Lower lobe of right lung (tissue), 2 donors: Measurements from ENCODE around the gene MUC12. TPM values are rescaled to one million over a fixed set of nuclear protein-coding genes. Genes with fewer than 3 reads are reported as not detected.
"Not testable (repeated sequence)": the region's sequence is repeated elsewhere in the genome, so short reads cannot be mapped to it uniquely, and the experiment has no call there.

ENCODE experiments used
- ATAC-seq, 2 donors: fragments of 200-7000 bp; cut with Tn5 transposase; one replicate each; pipeline ENCODE4 v1.9.1; 2020 to 2022; ENCODE audit warnings: mild to moderate bottlenecking in 2 of 2, moderate library complexity in 2 of 2
- DNase-seq: peaks from one replicate; pipeline ENCODE4 v3.0.0-alpha.2; 2020
- H3K27ac ChIP-seq: fragments of 200-600 bp; one replicate; pipeline ENCODE4 v1.8.0; 2022
- H3K27me3 ChIP-seq: fragments of 200-600 bp; one replicate; pipeline ENCODE4 v1.8.0; 2022; ENCODE audit warnings: low read depth
- H3K36me3 ChIP-seq: fragments of 200-600 bp; one replicate; pipeline ENCODE4 v1.8.0; 2022; ENCODE audit warnings: mild to moderate bottlenecking
- H3K4me1 ChIP-seq: fragments of 200-600 bp; one replicate; pipeline ENCODE4 v1.8.0; 2022
- H3K4me3 ChIP-seq: fragments of 200-600 bp; one replicate; pipeline ENCODE4 v1.8.0; 2022; ENCODE audit warnings: mild to moderate bottlenecking
- H3K9me3 ChIP-seq: fragments of 200-600 bp; one replicate; pipeline ENCODE4 v1.8.0; 2022
- CTCF ChIP-seq: fragments of 200-600 bp; IDR thresholded peaks from one replicate; pipeline ENCODE4 v1.8.0; 2022; ENCODE audit warnings: antibody characterized with exemption, mild to moderate bottlenecking
- intact Hi-C: fragments of 100-400 bp; cut with DNase I; formaldehyde crosslinking; loops from one replicate; pipeline ENCODE4 v1.11.0; 2022
- total RNA-seq: library from RNA; stranded (reverse); fragmentation: NEBNext Ultra II Directional; extraction: Animal tissue kit (Norgen Biotek cat#: 25700); gene quantifications from one replicate; pipeline ENCODE4 v1.2.1, GENCODE V29; 2021
- donor health status: DM: no; HTN: yes; CAD: no; lungs with severe emphysema.

Gene MUC12
- total RNA-seq, 1 donor from 2014 or later = 1.2 TPM

- intact Hi-C loops = no loop called here
- Histone ChIP-seq H3K27me3 (peaks cover 10% of the 10 kb centered on the region), H3K27ac (no peak overlapping the region), H3K9me3 (no peaks in the 10 kb centered on the region), H3K36me3 (no peaks in the 10 kb centered on the region), H3K4me1 (no peaks in the 10 kb centered on the region), H3K4me3 (no peak overlapping the region)
- DNase-seq (no peak), ATAC-seq (no peak)
- TF ChIP-seq CTCF = no peak
These were observed 4.7 kb downstream of the MUC12 start for GRCh38 chr7:100974021-100974420.

DNA sequence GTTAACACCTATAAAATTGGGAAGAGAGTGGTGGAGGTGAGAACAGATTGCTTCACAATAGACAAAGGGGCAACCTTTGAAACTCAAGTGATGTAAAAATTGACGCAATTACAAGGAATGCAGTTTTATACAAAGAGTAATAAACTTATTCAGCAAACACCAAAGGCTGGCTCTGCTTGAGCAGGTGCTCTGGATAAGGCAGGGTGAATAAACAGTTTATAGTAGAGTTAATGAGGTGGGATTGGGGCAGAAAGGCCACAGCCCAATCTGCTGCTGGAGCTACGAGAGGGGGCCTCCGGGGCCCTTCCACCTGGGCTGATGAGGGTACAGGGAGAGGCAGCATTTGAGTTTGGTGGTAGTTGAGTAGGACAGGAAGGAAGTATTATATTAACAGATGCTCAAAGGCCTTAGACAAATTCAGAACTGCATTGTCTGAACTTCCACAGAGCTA lies 6.0 kb downstream of the MUC12 start:
- intact Hi-C loops = no loop called here
- Histone ChIP-seq H3K9me3 (no peaks in the 10 kb centered on the region), H3K27ac (no peak overlapping the region), H3K4me3 (no peak overlapping the region), H3K4me1 (no peaks in the 10 kb centered on the region), H3K36me3 (no peaks in the 10 kb centered on the region), H3K27me3 (no peaks in the 10 kb centered on the region)
- no peak for ATAC-seq
- no peak for DNase-seq
- TF ChIP-seq CTCF = no peak

DNA sequence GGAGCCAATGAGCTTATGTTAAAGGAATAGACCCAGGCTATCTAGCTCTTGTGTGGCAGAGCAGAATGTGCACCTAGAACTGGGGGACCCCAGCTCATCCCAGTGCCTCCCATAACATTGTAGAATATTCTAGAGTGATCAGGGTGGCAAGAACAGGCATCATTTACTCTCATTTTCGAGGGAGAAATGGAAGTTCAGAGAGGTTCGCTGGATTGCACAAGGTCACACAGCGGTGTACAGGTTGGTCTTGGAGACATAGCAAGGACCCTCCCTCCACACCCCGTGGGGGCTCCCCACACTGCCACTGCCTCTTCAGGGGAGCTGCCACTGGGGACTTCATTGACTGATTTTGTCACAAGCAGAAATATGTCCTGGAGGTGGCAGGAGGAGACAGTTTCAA lies 8.9 kb downstream of the MUC12 start:
- intact Hi-C loops = no loop called here
- Histone ChIP-seq H3K9me3 (no peaks in the 10 kb centered on the region), H3K27ac (no peak overlapping the region), H3K36me3 (no peaks in the 10 kb centered on the region), H3K27me3 (no peaks in the 10 kb centered on the region), H3K4me1 (no peaks in the 10 kb centered on the region), H3K4me3 (no peak overlapping the region)
- DNase-seq (no peak), ATAC-seq (no peak)
- no peak for TF ChIP-seq CTCF

- H3K36me3 ChIP-seq = no peaks in the 10 kb centered on the region
- no peak overlapping the region for H3K27ac ChIP-seq
- H3K4me3 ChIP-seq = no peak overlapping the region
- DNase-seq (peak; percentile 3), ATAC-seq (peak; percentile 61 to 82)
- no peaks in the 10 kb centered on the region for H3K27me3 ChIP-seq
- TF ChIP-seq CTCF = no peak
- intact Hi-C loops = no loop called here
- no peaks in the 10 kb centered on the region for H3K4me1 ChIP-seq
- no peaks in the 10 kb centered on the region for H3K9me3 ChIP-seq
These were observed 14.3 kb downstream of the MUC12 start for GRCh38 chr7:100983451-100984187.

DNA sequence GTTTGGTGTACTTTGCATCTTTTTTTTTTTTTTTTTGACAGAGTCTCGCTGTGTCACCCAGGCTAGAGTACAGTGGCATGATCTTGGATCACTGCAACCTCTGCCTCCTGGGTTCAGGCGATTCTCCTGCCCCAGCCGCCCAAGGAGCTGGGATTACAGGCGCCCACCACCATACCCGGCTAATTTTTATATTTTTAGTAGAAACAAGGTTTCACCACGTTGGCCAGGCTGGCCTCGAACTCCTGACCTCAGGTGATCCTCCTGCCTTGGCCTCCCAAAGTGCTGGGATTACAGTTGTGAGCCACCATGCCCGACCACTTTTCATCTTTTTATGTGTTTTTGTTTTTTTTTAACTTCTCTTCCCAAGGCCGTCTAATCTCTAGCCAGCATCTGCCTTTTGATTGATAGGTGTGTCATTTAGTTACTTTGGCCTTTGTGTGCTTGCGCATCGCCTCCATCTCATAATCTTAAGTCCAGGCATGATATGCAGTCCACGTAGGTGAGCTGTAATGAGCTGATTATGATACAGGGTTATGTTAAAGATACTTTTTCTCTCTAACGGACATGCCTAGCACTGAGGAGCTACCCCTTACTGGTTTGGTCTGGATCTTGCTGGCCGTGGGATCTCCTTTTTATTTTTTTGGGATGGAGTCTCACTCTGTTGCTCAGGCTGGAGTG lies 15.0 kb downstream of the MUC12 start:
- H3K27ac ChIP-seq, H3K4me3 ChIP-seq, intact Hi-C loops, H3K27me3 ChIP-seq, ATAC-seq, H3K4me1 ChIP-seq, H3K36me3 ChIP-seq, H3K9me3 ChIP-seq: not testable (repeated sequence)
- peak; percentile 0 for DNase-seq

DNA sequence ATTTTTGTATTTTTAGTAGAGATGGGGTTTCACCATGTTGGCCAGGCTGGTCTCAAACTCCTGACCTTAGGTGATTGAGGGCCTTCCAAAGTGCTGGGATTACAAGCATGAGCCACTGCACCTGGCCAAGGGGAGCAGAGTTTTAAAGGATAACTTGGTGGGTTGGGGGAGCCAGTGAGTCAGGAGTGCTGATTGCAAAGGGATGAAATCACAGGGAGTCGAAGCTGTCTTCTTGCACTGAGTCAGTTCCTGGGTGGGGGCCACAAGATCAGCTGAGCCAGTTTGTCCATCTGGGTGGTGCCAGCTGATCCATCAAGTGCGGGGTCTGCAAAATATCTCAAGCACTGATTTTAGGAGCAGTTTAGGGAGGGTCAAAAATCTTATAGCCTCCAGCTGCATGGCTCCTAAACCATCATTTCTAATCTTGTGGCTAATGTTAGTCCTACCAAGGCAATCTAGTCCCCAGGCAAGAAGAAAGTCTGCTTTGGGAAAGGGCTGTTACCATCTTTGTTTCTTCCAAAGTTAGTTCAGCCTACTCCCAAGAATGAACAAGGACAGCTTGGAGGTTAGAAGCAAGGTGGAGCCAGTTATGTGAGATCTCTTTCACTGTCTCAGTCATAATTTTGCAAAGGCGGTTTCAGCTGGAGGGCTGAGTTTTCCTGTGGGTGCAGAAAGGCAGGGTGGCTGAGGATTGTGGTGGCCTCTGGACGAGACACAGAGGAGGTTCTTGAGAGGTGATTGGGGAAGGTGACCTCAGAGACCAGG lies 15.8 kb downstream of the MUC12 start:
- intact Hi-C loops, H3K4me3 ChIP-seq, H3K27ac ChIP-seq, H3K36me3 ChIP-seq, H3K27me3 ChIP-seq, DNase-seq, H3K4me1 ChIP-seq, H3K9me3 ChIP-seq, ATAC-seq: not testable (repeated sequence)
